GM23248 (cell line): ENCODE measurements around the gene CD9.

Experiments used
- EZH2 ChIP-seq: fragments of 200-600 bp; sonication (generic); IDR thresholded peaks from 2 replicates; pipeline ENCODE4 v1.6.1; 2018; ENCODE audit warnings: antibody characterized with exemption, mild to moderate bottlenecking; ENCODE audit not compliant: insufficient read depth, poor library complexity, severe bottlenecking
- EZH2phosphoT487 ChIP-seq: fragments of 200-600 bp; sonication (generic); IDR thresholded peaks from 2 replicates; pipeline ENCODE4 v1.6.1; 2018; ENCODE audit warnings: antibody characterized with exemption, moderate library complexity, mild to moderate bottlenecking, low read depth; ENCODE audit not compliant: insufficient read depth

DNA sequence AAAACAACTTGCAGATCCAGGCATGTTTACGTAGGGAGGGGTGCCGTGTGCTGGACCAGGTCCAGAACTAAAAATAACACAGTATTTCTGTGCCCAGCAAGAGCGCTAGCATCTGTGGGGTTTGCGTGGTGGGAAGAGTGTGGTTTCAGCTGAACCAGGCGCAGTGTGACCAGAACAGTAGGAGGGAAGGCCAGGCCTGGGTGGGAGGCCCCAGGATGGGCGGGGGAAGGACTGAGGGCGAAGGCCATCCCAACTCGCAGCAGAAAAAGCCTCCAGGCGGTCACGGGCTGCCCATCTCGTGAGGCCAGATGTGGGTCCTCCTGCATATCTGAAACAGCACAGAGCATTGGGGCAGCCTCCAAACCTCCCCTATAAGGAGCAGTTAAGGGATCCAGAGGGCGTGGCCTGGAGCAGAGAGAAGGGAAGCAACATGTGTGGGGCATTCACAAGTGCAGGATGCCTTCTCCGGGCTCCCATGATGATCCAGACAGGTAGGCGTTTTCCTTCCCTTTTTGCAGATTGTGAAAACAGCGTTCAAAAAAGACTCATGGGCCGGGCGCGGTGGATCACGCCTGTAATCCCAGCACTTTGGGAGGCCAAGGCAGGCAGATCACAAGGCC lies 17.8 kb upstream of the CD9 start:
- no peak for TF ChIP-seq EZH2
- no peak for TF ChIP-seq EZH2phosphoT487
